Inflammatory macrophage treated with lipopolysaccharide for 1 hour (primary cell): ENCODE data around the gene FRMD5.
"Not testable (repeated sequence)": the region's sequence is repeated elsewhere in the genome, so short reads cannot be mapped to it uniquely, and the experiment has no call there.

Experiments used
- DNase-seq, 2 donors: peaks; one replicate each; pipeline ENCODE4 v3.0.0-alpha.2; 2020 to 2022

Gene FRMD5

GRCh38 chr15:43826508-43827341 lies 368.3 kb downstream of the FRMD5 start, which contains the start of gene WDR76:
TSS of gene WDR76 (plus strand) at chr15:43827002. CDS start at chr15:43827033, 31 bp downstream.
- DNase-seq = peak; percentile 74 to 87

- DNase-seq = no peak
Observed at GRCh38 chr15:43826029-43826507, 369.0 kb downstream of the FRMD5 start.

- DNase-seq = not testable (repeated sequence)
Observed at GRCh38 chr15:43825305-43825704, 369.8 kb downstream of the FRMD5 start.

GRCh38 chr15:43824302-43825246 lies 370.5 kb downstream of the FRMD5 start, which contains the start of gene MFAP1:
TSS of gene MFAP1 (minus strand) at chr15:43824690. CDS start at chr15:43824569, 121 bp downstream.
- peak; percentile 94 to 97 for DNase-seq

- no peak for DNase-seq
Observed at GRCh38 chr15:43821505-43821904, 373.6 kb downstream of the FRMD5 start.
